ENCODE measurements around the gene FAM181A.
A peak's percentile ranks its signal among the peaks of the same experiment; 100 is the strongest.

FAM181A gene

DNA sequence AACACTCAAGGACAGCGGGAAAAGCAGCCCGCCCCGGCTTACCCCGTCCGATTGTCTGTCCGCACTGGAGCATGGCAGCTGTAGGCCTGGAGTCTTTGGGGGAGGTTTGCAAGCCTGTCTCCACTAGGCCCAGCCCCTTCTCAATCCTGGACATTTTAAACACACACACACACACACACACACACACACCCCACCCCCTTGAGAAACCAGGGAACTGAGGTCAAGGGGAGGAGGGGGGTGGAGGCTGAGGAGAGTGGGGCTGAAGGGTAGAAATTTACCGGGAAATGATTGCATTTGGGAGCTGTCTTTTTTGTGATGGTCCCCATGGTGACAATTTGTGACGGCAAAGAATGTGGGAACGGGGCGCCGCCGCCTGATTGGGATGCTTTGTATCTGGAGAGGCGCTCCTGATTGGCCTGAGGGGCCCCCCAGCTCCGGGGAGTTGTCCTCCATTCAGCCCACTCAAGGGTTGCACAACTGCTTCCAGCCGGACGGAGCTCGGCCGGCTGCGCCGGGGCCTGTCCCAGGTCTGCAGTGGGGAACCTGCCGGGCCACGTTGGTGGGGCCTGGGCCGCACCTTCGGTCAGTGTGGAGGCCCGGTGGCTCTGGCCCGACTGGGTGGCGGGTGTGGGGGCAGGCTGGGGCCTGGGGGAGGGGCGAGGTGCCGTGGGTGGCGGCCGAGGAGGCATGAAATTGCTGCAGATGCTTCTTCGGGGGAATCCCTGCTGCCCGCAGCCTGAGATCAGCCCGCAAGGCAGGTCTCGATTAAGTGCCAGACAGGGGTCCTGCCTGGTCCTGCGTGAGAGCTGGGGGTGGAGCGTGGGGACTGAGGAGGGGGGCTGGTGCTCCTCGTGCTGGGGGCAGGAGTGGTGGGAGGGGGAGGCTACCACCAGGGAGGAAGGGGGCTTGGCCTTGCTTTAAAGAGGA, at the start of gene FAM181A:
FAM181A (plus strand) TSS at position 472 of the 927 bp plus-strand sequence. CDS start 942 bp downstream, outside the sequence.
- DNase-seq = no peak

- DNase-seq = no peak
Measured at GRCh38 chr14:93878212-93878611, 48.9 kb upstream of the FAM181A start.

- DNase-seq = no peak
Measured at GRCh38 chr14:93878871-93879270, 48.3 kb upstream of the FAM181A start.

DNA sequence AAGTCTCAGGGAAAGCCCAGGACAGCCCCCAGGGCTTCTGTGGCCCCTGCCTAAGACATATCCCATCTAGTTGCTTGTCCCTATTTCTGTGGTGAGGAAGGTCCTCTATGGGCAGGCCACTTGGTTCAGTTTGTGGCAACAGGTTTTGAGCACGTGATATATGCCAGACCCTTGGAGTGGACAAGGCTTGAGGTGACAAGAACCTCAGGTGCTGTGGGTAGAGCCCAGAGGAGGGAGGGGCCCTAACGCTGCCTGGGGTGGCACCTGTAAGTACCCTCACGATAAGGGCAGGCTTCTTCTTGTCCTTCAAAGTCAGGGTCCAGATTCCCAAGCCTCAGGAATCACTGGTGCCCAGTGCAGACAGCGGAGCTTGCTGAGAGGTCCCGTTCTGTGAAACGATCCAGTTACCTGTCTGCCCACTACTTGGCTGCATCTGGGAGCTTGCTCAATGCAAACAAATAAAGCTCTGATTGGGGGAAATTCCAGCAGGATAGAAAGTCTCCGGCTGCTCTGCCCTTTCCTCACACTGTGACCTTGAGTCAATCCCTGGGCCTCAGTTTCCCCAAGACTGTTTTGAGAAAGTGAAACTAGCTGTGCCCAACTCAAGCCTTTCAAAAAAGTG, 47.7 kb upstream of the FAM181A start:
- DNase-seq = no peak

DNA sequence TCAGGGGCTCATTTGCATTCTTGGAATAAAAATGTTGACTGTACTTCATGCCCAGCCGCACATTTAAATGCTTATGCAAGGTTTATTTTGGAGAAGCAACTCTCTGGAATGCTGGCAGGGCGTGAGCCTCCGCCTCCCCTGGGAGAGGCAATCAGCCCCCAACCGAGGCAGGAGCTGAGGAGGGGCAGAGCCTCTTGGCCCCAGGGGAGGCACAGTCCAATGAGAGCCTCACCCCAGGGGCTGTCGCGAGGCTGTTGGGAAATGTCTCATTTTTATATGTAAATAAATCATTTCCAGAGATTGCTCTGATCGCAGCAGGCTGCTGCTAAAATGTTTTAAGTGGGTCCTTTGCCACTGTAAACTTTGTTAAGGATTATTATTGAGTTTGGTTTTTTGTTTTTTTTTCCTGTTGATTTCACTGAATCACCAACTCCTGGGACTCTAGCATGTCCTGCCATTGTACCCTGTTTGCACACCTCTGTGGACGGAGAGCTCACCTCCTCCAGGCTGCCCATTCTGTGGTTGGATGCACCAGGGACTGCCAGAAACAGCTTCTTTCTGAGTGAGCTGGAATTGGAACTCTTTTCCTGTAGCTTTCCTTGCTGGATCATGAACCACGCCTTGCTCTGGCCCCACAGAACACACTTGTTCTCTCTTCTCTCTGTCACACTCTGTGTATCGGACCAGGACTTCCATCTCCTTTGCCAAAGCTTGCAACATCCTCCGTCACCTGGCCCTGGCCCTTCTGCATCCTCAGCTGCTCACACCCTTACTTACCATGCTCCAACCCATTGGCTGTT, 46.9 kb upstream of the FAM181A start:
- no peak for DNase-seq

GRCh38 chr14:93884950-93885349, 42.2 kb upstream of the FAM181A start:
- no peak for DNase-seq

DNA sequence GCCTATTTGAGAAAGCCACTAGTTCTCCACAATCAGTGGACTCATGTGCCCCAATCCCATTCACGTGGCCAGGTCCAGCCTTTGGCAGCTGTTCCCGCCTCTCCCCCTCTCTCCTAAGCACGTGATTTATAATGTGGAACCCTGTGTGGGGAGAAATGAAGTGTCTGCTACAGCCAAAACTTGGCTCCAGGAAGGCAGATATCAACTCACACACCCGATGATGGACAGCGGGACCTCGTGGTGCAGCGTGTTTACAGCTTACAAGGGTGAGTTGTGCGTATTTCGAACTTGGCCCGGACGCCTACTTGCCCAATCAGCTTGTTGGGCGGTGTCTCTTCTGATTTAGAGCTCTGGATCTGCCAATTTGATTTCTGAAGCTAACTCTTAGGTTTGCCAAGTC, 38.1 kb upstream of the FAM181A start:
- no peak for DNase-seq

DNA sequence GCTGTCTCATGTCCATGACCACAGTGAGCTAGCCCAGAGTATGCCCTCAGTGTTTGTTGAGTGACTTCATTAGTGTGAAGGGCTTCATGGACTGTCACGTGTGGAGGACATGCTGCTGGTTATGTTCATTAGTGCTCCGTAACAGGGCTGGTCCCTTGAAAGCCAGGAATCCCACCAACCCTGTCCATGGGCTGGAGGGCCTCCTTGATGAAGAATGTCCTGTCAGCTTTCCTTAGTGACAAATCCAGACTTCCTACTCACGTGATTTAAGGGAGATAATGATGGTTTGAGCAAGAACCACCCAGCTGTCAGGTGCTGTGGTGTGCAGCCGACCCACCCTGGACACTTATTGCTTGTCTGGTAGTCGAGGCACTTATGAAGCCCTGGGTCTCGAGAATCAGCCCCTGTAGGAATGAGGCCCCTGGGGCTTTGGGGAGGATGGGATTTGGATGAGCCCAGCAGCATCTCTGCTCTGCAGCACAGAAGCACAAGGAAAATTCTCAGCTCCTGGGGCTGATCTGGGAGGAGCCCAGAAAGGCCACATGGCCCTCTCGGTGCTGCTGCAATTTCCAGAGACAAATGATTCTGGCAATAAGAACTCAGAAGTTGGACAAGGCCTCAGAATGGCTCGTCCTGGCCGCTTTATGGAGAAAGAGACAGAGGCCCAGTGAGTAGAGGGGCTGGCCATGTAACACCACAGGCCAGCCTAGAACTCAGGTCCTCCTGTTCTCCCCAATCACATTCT, 37.2 kb upstream of the FAM181A start:
- no peak for DNase-seq

- DNase-seq = no peak
Measured at GRCh38 chr14:93891756-93892504, 35.2 kb upstream of the FAM181A start.

DNA sequence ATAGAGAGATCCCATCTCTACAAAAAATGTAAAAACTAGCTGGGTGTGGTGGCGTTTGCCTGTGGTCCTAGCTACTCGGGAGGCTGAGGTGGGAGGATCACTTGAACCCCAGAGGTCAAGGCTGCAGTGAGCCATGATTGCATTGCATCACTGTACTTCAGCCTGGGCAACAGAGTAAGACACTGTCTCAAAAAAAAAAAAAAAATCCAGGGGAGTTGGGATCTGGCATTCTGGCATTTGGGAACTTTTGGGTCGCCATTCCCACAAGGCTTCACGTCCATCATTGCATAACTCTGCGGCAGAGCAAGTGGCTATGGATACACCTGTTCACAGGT, 34.7 kb upstream of the FAM181A start:
- DNase-seq = no peak

GRCh38 chr14:93892923-93893558, 34.1 kb upstream of the FAM181A start:
- DNase-seq = peak; percentile 59

DNA sequence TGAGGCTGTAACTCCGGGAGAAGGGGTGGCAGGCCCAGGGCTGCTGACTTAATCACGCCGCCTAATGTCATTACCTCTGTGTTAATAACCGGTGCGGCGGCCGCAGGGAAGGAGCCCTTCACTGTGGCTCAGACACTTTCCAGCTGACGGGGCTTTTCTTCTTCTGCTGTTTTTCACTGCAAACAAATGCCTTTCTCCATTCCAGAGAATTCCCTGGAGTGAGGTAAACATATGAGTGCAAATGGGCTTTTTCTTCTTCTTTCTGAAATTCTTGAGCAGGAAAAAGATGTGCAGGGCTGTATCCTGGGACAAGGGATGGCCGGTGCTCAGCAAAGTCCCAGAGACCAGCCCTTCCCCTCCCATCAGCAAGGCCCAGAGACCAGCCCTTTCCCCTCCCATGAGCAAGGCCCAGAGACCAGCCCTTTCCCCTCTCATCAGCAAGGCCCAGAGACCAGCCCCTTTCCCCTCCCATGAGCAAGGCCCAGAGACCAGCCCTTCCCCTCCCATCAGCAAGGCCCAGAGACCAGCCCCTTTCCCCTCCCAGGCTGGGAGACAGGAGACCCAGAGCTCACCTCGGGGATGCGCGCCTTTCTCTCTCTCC, 33.4 kb upstream of the FAM181A start:
- DNase-seq = no peak

GRCh38 chr14:93895023-93895604, 32.0 kb upstream of the FAM181A start:
- no peak for DNase-seq

GRCh38 chr14:93897476-93897845, 29.7 kb upstream of the FAM181A start:
- no peak for DNase-seq

GRCh38 chr14:93898081-93898611, 29.0 kb upstream of the FAM181A start:
- DNase-seq = no peak

GRCh38 chr14:93898731-93899130, 28.4 kb upstream of the FAM181A start:
- no peak for DNase-seq

DNA sequence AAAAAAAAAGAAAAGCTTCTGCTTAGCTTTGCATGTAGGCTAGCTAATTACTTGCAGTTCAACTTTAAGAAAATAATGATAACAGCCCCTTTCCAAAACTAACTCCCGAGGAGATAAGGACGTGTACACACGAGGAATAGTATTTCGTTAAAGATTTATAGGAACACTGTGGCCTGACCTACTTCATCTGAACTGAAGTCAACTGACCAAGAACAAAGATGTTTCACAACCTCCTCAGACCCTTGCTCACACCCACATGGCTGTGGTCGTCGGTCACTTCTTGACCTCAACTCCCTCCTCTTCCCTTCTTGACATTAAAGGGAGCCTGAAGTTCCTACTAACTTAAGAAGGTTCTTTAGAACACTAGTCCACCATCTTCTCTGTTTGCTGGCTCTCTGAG, 25.3 kb upstream of the FAM181A start:
- no peak for DNase-seq

DNA sequence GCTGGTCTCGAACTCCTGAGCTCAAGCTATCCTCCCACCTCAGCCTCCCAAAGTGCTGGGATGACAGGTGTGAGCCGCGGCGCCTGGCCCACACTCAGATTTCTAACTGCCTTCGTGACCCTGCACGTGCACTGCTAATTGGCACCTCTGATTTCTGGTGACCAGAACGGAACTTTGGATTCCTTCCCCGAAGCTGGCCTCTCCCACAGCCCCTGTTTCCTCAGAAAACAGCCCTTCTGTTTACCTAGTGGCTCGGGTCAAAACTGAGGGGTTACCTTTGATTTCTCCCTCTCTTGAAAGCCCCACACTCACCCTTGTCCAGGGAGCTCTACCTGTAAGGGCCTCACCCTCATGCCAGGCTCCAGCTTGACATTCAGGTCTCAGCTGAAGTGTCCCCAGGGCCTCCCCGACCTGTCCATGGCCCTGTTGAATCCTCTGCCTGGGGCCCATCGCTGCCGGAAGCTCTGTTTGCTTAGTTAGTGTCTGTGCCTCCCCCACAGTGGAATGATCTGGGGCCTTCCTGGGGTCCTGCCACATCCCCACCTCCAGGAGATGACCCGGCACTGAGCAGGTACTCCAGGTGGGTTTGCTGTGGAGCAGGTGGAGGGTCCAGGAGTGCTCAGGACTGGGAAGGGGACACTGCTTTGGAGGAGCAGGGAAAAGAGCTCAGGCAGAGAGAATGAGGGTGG, 24.4 kb upstream of the FAM181A start:
- DNase-seq = no peak

DNA sequence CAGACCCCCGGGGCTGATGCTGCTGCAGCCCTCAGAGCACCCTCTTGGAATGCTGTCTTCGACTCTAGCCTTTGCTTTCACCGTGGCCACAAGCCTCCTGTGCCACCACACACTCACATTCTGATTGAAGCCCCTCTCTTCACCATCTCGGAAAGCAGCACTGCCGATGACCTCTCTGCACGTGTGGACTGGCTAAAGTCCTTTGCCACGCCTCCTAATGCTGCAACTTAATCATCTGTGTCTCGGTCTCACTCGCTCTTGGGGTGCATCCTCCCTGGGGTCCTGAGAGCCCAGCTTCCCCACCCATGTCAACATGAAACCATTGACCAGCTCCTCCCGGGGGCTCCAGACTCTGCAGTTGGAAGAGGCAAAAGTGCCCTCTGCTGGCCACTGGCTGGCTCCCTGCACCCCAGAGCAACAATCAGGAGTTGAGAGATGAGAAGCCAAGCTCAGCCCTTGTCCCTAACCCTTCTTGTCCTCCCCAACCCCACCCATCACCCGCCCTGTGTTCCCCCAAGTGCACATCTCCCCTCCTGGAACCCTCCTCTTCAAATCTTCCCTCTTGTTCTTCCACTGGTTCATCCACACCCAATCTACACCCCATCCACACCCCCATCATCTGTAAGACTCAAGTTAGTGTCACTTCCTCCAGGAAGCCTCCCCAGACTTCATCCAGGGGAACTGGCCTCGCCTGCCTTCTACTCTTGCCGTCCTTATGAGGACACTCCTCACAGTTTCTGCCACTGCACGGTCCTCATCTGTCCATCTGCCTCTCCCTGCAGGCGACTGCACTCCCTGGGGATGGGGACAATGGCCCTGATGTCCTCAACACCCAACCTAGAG, 23.6 kb upstream of the FAM181A start:
- DNase-seq = peak; percentile 14

Data from RPMI8226 (cell line).